Ovary (tissue), 3 donors: ENCODE measurements around the gene SORCS2.

Experiments
- POLR2A ChIP-seq: fragments of 450-650 bp; IDR thresholded peaks from one replicate; pipeline ENCODE4 v1.6.1; 2017; ENCODE audit warnings: antibody characterized with exemption, mild to moderate bottlenecking, moderate library complexity
- TF ChIP-seq, protein P1 (sequence below), 3 donors: fragments of 450-650 bp in 2 of 3; fragments of 200-600 bp in 1 of 3; IDR thresholded peaks; one replicate each; pipeline versions ENCODE4 v1.5.1 to v1.8.0; 2016 to 2022; ENCODE audit warnings: antibody characterized with exemption in 3 of 3, mild to moderate bottlenecking in 1 of 3
- donor health status: DM: no; HTN: no; CAD: no.

- TF ChIP-seq, protein P1, sequence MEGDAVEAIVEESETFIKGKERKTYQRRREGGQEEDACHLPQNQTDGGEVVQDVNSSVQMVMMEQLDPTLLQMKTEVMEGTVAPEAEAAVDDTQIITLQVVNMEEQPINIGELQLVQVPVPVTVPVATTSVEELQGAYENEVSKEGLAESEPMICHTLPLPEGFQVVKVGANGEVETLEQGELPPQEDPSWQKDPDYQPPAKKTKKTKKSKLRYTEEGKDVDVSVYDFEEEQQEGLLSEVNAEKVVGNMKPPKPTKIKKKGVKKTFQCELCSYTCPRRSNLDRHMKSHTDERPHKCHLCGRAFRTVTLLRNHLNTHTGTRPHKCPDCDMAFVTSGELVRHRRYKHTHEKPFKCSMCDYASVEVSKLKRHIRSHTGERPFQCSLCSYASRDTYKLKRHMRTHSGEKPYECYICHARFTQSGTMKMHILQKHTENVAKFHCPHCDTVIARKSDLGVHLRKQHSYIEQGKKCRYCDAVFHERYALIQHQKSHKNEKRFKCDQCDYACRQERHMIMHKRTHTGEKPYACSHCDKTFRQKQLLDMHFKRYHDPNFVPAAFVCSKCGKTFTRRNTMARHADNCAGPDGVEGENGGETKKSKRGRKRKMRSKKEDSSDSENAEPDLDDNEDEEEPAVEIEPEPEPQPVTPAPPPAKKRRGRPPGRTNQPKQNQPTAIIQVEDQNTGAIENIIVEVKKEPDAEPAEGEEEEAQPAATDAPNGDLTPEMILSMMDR (IDR thresholded peaks at IDR 0.05): no peak
- TF ChIP-seq POLR2A: no peak
Observed at GRCh38 chr4:7673121-7673520, 480.8 kb downstream of the SORCS2 start.
